Stimulated activated naive CD8-positive, alpha-beta T cell treated with anti-CD3 and anti-CD28 coated beads, Interleukin-15, Interleukin-2, amounts not matched to agents 100 ng/mL and 50 ng/mL, for 24 hours (primary cell): ENCODE measurements around the gene DUSP8.

ENCODE experiments used
- H3K27ac Mint-ChIP-seq: one replicate; pipeline ENCODE4 v1.8.0; 2021; ENCODE audit warnings: mild to moderate bottlenecking, mixed read lengths
- H3K27me3 Mint-ChIP-seq: one replicate; pipeline ENCODE4 v1.8.0; 2021; ENCODE audit warnings: mixed read lengths
- H3K36me3 Mint-ChIP-seq: one replicate; pipeline ENCODE4 v1.8.0; 2021; ENCODE audit warnings: low read depth, mixed read lengths
- H3K4me1 Mint-ChIP-seq: one replicate; pipeline ENCODE4 v1.8.0; 2021; ENCODE audit warnings: low read depth, mixed read lengths
- H3K4me3 Mint-ChIP-seq: one replicate; pipeline ENCODE4 v1.8.0; 2021; ENCODE audit warnings: mild to moderate bottlenecking, mixed read lengths
- H3K9me3 Mint-ChIP-seq: one replicate; pipeline ENCODE4 v1.8.0; 2021; ENCODE audit warnings: mixed read lengths

The DUSP8 gene

GRCh38 chr11:1573077-1573902 lies 1.2 kb upstream of the DUSP8 start:
- H3K4me1 Mint-ChIP-seq = peaks cover 8% of the 10 kb centered on the region
- no peaks in the 10 kb centered on the region for H3K36me3 Mint-ChIP-seq
- peak overlapping the region; percentile 48 for H3K4me3 Mint-ChIP-seq
- no peaks in the 10 kb centered on the region for H3K27me3 Mint-ChIP-seq
- H3K9me3 Mint-ChIP-seq = peaks cover 3% of the 10 kb centered on the region
- no peak overlapping the region for H3K27ac Mint-ChIP-seq

DNA sequence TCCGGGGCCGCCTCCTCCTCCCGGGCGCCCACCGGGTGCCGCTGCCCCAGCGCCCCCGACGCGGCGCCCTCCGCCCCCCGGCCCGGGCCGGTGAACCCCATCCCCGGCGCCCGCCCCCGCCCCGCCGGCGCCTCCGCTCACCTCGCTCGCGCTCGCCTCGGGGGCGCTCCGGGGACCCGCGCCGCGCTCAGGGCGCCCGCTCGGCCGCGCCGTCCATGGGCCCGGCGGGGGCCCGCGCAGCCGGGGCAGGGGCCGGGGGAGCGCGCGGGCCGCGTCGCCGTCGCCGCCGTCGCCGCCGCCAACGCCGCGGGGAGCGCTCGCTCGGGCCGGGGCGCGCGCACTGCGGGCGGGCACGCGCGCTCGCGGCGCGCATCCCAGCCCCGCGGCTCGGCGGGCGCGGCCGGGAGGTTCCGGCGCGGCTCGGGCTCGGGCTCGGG lies 293 bp downstream of the DUSP8 start:
- H3K9me3 Mint-ChIP-seq = no peaks in the 10 kb centered on the region
- peaks cover 8% of the 10 kb centered on the region for H3K4me1 Mint-ChIP-seq
- H3K27me3 Mint-ChIP-seq = no peaks in the 10 kb centered on the region
- H3K36me3 Mint-ChIP-seq = no peaks in the 10 kb centered on the region
- H3K27ac Mint-ChIP-seq = no peak overlapping the region
- H3K4me3 Mint-ChIP-seq = no peak overlapping the region

GRCh38 chr11:1570896-1571759 lies 943 bp downstream of the DUSP8 start:
- Mint-ChIP-seq H3K27ac (no peak overlapping the region), H3K4me1 (peaks cover 8% of the 10 kb centered on the region), H3K4me3 (peak overlapping the region; percentile 20), H3K9me3 (no peaks in the 10 kb centered on the region), H3K36me3 (no peaks in the 10 kb centered on the region), H3K27me3 (no peaks in the 10 kb centered on the region)

DNA sequence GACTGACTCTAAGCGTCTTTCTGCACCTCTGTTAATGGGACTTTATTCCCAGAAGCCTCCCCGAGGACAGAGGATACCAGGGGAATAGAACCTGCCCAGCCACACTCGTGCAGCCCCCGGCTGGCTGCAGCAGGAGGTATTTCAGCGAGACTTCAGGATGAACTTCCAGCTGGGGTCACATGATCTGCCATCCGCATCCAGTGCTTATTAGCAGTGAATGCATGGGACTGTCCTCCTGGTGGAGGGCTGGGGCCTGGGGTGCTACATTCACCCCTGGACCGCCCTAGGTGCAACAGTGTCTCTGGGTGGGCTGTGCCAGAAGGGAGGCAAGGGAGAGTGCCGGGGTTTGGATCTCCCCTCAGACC lies 1.6 kb downstream of the DUSP8 start:
- Mint-ChIP-seq H3K36me3 (no peaks in the 10 kb centered on the region), H3K9me3 (no peaks in the 10 kb centered on the region), H3K4me1 (peaks cover 8% of the 10 kb centered on the region), H3K27ac (no peak overlapping the region), H3K27me3 (no peaks in the 10 kb centered on the region), H3K4me3 (peak overlapping the region; percentile 20)

DNA sequence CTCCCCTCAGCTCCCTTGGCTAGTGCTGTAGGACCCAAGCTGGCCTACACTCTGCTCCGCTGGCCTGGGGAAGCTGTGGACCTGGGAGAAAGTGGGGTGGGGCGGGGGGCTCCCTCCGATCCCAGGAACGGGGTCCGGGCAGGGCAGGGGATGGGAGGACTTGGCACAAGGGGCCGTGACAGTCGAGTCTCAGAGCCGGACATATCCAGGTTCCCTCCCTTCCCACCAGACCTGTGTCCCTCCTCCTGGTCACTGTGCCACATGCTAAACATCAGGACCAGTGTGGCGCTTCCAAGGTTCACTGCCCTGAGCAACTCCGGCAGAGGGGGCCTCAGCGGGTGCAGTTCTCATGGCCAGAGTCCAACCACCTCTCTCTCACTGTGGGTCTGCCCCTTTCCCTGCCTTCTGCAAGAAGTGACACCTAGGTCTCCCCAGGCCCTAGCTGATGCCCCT lies 2.0 kb downstream of the DUSP8 start:
- H3K27ac Mint-ChIP-seq = no peak overlapping the region
- no peak overlapping the region for H3K4me3 Mint-ChIP-seq
- no peaks in the 10 kb centered on the region for H3K36me3 Mint-ChIP-seq
- H3K9me3 Mint-ChIP-seq = no peaks in the 10 kb centered on the region
- H3K27me3 Mint-ChIP-seq = no peaks in the 10 kb centered on the region
- peaks cover 8% of the 10 kb centered on the region for H3K4me1 Mint-ChIP-seq

DNA sequence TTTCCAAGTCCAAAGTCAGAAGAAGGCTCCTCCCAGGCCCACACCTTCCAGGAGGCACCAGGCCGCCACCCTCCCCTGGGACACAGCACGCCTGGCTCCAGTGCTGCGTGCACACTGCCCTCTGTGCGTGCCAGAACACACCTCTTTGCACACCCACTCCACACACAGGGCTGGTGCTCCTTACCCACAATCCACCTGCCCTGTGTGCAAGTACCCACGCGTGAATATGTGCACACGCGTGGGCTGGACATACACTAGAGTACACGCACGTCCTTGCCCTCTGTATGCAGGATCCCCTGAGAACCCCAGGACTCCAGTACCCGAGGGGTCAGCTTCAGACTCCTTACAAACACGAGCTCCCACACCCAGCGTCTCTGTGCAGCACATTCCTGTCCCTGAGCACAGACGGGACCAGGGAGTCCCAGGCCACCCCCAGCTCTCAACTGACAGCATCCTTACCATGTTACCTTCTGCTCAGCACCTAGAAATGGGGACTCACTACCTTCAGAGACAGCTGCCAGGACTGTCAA lies 2.8 kb downstream of the DUSP8 start:
- Mint-ChIP-seq H3K4me1 (peaks cover 8% of the 10 kb centered on the region), H3K4me3 (no peak overlapping the region), H3K36me3 (no peaks in the 10 kb centered on the region), H3K27me3 (no peaks in the 10 kb centered on the region), H3K9me3 (no peaks in the 10 kb centered on the region), H3K27ac (no peak overlapping the region)

DNA sequence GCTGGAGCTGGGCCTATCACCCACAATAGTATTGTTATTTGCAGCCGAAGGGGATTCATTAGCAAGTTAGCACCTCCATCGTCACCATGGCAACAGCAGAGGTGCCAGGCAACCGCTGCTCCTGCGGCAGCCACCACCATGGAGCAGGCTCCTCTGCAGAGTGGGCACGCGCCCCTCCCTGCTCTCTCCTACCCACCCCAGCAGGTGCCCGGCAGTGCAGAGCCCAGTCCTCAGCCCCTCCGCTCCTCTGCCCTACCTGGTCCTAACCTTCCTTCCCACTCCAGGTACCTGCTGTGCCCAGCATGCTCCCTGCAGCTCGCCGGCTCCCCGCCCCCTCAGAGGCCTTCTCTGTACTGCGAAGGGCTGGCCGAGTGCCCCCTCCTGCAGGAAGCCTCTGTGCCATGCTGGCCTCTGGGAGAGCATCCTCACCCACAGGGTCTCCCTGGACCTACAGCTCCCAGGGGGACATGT lies 3.6 kb downstream of the DUSP8 start:
- Mint-ChIP-seq H3K4me1 (peaks cover 8% of the 10 kb centered on the region), H3K4me3 (no peak overlapping the region), H3K27ac (no peak overlapping the region), H3K27me3 (no peaks in the 10 kb centered on the region), H3K36me3 (no peaks in the 10 kb centered on the region), H3K9me3 (no peaks in the 10 kb centered on the region)

DNA sequence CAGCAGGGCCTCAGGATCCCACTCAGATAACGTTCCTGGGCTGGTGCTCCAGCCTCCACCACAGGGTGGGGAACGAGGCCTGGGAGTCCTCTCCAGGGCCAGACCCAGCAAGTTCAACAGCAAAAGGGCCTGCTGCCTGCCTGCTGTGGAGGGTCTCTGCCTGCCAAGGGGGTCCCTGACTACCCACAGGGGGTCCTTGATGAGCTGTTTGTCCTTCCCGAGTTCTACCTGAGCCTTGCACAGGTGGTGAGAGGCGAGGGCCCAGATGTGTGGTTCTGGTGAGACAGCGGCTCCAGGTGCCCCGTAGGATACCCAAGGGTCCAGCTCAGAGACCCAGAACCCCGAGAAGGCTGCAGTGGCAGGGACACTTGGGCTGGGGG lies 4.4 kb downstream of the DUSP8 start:
- Mint-ChIP-seq H3K27ac (no peak overlapping the region), H3K4me1 (peaks cover 8% of the 10 kb centered on the region), H3K9me3 (no peaks in the 10 kb centered on the region), H3K27me3 (no peaks in the 10 kb centered on the region), H3K4me3 (no peak overlapping the region), H3K36me3 (no peaks in the 10 kb centered on the region)

GRCh38 chr11:1567052-1567720 lies 4.9 kb downstream of the DUSP8 start:
- Mint-ChIP-seq H3K4me3 (no peak overlapping the region), H3K9me3 (no peaks in the 10 kb centered on the region), H3K27ac (no peak overlapping the region), H3K4me1 (peaks cover 8% of the 10 kb centered on the region), H3K36me3 (no peaks in the 10 kb centered on the region), H3K27me3 (no peaks in the 10 kb centered on the region)

DNA sequence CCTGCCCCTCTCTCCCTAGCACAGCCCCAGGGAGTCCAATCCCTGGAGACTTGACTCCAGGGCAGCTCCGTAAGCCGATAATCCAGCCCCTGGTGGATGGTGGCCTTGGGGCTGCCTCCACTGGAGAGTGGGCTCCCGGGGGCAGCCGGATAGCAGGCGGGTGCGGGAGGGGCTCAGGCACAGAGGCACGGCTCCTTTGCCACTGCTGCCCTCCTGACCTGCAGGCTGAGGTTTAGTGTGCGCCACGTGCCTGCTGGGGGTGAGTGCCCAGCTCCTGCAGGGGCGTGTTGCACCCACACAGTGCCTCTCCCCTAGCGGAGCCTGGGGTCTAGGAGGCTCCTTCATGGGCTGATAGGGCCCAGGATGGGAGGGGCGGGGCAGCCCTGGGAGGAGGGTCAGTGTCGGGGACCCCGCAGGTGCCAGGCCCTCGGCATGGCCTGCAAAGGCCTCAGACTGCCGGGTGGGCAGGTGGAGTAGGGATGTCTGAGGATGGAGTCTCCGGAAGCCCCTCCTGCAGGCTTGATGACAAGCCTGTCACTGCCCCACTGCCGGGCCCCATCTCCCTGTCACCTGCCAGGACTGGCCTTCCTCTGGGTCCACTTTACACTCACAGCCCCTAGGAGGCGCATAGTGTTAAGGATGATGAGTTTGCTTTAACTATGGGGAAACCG lies 5.6 kb downstream of the DUSP8 start:
- H3K36me3 Mint-ChIP-seq = no peaks in the 10 kb centered on the region
- H3K4me1 Mint-ChIP-seq = peaks cover 8% of the 10 kb centered on the region
- no peaks in the 10 kb centered on the region for H3K9me3 Mint-ChIP-seq
- no peak overlapping the region for H3K27ac Mint-ChIP-seq
- H3K4me3 Mint-ChIP-seq = no peak overlapping the region
- H3K27me3 Mint-ChIP-seq = no peaks in the 10 kb centered on the region

GRCh38 chr11:1565904-1566247 lies 6.2 kb downstream of the DUSP8 start:
- Mint-ChIP-seq H3K27me3 (no peaks in the 10 kb centered on the region), H3K9me3 (no peaks in the 10 kb centered on the region), H3K4me1 (peaks cover 8% of the 10 kb centered on the region), H3K27ac (no peak overlapping the region), H3K4me3 (no peak overlapping the region), H3K36me3 (no peaks in the 10 kb centered on the region)

GRCh38 chr11:1565173-1565903 lies 6.7 kb downstream of the DUSP8 start:
- H3K27me3 Mint-ChIP-seq = no peaks in the 10 kb centered on the region
- H3K36me3 Mint-ChIP-seq = no peaks in the 10 kb centered on the region
- no peaks in the 10 kb centered on the region for H3K9me3 Mint-ChIP-seq
- H3K4me3 Mint-ChIP-seq = no peak overlapping the region
- H3K27ac Mint-ChIP-seq = no peak overlapping the region
- peaks cover 5% of the 10 kb centered on the region for H3K4me1 Mint-ChIP-seq

DNA sequence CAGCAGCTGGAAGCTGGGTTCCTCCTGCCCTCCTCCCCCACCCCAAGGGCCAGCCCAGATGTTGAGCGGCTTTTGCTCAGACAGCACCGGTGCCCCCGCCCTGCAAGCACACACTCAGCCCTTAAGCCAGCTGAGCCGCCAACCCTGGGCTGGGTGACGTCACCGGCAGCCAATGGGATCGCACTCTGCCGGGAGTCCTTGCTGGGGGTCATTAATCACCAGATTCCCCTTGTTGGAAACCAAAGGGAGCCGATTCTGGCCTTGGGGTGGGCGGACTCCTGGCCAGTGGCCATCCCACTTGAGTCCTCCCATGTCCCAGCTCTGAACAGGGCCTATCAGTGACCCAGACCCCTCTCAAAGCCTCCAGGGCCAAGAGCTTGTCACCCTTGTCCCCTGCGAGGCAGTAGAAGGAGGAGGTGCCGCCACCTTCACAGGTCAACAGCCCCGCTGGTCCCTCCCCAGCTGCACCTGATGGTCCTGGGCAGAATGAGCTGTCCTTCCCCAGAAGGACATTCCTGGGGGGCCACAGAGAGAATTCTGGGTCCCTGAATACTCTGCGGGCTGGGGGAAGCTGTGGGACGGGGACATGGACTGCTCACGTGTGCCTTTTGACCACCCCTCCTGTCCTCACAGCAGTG lies 7.4 kb downstream of the DUSP8 start:
- Mint-ChIP-seq H3K27ac (no peak overlapping the region), H3K4me3 (no peak overlapping the region)

More for the DNA sequence above, 7.4 kb downstream of the DUSP8 start:
- Mint-ChIP-seq H3K36me3 (no peaks in the 10 kb centered on the region), H3K9me3 (no peaks in the 10 kb centered on the region), H3K27me3 (no peaks in the 10 kb centered on the region), H3K4me1 (peaks cover 5% of the 10 kb centered on the region)
